ENCODE results near the gene ATP6V1C2.

DNA sequence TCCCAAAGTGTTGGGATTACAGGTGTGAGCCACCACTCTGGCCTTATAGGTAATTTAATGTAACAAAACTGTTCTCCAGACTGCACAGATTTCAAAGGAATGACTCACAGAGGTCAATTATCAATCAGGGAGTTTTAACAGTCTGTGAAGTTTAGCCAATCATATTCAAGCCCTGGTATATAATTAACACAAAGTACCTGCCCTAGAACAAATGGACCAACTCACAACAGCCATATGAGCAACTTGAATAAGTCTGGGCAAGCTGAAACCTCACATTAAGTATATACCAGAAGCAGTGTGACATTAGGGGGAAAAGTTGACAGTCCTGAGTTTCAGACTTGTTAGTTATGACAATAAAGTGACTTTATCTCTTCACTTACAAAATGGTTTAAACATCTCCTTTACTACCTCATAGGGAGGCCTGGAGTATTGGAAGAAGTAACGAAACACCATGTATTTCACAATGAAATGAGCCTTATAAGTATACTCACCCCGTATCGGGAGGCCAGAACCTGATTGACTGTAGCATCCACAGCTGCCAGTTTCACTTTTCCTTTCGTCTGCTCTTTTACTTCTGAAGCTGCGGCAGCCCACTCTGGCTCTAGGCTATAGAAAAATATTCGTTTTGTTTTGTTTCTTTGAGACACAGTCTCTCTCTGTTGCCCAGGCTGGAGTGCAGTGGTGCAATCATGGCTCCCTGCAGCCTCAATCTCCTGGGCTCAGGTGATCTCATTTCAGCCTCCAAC, 69.0 kb downstream of the ATP6V1C2 start:
- TF ChIP-seq, protein P1, sequence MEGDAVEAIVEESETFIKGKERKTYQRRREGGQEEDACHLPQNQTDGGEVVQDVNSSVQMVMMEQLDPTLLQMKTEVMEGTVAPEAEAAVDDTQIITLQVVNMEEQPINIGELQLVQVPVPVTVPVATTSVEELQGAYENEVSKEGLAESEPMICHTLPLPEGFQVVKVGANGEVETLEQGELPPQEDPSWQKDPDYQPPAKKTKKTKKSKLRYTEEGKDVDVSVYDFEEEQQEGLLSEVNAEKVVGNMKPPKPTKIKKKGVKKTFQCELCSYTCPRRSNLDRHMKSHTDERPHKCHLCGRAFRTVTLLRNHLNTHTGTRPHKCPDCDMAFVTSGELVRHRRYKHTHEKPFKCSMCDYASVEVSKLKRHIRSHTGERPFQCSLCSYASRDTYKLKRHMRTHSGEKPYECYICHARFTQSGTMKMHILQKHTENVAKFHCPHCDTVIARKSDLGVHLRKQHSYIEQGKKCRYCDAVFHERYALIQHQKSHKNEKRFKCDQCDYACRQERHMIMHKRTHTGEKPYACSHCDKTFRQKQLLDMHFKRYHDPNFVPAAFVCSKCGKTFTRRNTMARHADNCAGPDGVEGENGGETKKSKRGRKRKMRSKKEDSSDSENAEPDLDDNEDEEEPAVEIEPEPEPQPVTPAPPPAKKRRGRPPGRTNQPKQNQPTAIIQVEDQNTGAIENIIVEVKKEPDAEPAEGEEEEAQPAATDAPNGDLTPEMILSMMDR (IDR thresholded peaks at IDR 0.05) = no peak
- TF ChIP-seq POLR2A (IDR thresholded peaks at IDR 0.05; ENCODE audit: low read length) (no peak), ESRRA (IDR thresholded peaks at IDR 0.05; ENCODE audit: borderline replicate concordance, low read length) (no peak), MYC (IDR thresholded peaks at IDR 0.05; ENCODE audit: borderline replicate concordance, low read length) (no peak), NR3C1 (IDR thresholded peaks at IDR 0.05) (no peak), JUN (IDR thresholded peaks at IDR 0.05) (no peak), CEBPB (IDR thresholded peaks at IDR 0.05) (no peak), MAFK (IDR thresholded peaks at IDR 0.05; ENCODE audit: partially characterized antibody) (no peak), FOSL2 (IDR thresholded peaks at IDR 0.05) (no peak), FOSL2 (CRISPR knock-in tag; IDR thresholded peaks at IDR 0.05) (no peak)
- TF ChIP-seq, protein P2, sequence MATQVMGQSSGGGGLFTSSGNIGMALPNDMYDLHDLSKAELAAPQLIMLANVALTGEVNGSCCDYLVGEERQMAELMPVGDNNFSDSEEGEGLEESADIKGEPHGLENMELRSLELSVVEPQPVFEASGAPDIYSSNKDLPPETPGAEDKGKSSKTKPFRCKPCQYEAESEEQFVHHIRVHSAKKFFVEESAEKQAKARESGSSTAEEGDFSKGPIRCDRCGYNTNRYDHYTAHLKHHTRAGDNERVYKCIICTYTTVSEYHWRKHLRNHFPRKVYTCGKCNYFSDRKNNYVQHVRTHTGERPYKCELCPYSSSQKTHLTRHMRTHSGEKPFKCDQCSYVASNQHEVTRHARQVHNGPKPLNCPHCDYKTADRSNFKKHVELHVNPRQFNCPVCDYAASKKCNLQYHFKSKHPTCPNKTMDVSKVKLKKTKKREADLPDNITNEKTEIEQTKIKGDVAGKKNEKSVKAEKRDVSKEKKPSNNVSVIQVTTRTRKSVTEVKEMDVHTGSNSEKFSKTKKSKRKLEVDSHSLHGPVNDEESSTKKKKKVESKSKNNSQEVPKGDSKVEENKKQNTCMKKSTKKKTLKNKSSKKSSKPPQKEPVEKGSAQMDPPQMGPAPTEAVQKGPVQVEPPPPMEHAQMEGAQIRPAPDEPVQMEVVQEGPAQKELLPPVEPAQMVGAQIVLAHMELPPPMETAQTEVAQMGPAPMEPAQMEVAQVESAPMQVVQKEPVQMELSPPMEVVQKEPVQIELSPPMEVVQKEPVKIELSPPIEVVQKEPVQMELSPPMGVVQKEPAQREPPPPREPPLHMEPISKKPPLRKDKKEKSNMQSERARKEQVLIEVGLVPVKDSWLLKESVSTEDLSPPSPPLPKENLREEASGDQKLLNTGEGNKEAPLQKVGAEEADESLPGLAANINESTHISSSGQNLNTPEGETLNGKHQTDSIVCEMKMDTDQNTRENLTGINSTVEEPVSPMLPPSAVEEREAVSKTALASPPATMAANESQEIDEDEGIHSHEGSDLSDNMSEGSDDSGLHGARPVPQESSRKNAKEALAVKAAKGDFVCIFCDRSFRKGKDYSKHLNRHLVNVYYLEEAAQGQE (IDR thresholded peaks at IDR 0.05) = no peak
- TF ChIP-seq, protein P3, sequence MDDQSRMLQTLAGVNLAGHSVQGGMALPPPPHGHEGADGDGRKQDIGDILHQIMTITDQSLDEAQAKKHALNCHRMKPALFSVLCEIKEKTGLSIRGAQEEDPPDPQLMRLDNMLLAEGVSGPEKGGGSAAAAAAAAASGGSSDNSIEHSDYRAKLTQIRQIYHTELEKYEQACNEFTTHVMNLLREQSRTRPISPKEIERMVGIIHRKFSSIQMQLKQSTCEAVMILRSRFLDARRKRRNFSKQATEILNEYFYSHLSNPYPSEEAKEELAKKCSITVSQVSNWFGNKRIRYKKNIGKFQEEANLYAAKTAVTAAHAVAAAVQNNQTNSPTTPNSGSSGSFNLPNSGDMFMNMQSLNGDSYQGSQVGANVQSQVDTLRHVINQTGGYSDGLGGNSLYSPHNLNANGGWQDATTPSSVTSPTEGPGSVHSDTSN (IDR thresholded peaks at IDR 0.05) = no peak
